GM12878 (cell line): ENCODE results near the gene PRR29. TPM values are rescaled to one million over a fixed set of nuclear protein-coding genes. Genes with fewer than 3 reads are reported as not detected.
A peak's percentile ranks its signal among the peaks of the same experiment; 100 is the strongest.

Source experiments
- ATAC-seq: fragments of 200-7000 bp; cut with Tn5 transposase; 3 replicates; pipeline ENCODE4 v1.9.1; 2020; ENCODE audit warnings: mild to moderate bottlenecking, moderate library complexity
- BruUV-seq: library from RNA; stranded (reverse); fragments of 400-500 nt; replicated peaks from 2 replicates; lab custom pipeline; 2021; lab: Mats Ljungman, UMichigan
- CTCF ChIA-PET: fragments of 300-600 bp; sonication (Branson Sonifier 250); formaldehyde crosslinking; extraction: SDS; loops from one replicate; lab custom pipeline; 2021; ENCODE audit warnings: inconsistent platforms; lab: Yijun Ruan, JAX
- POLR2A ChIA-PET: fragments of 350-600 bp; formaldehyde crosslinking; extraction: SDS; loops from one replicate; lab custom pipeline; 2021; ENCODE audit warnings: inconsistent platforms; lab: Charles Lee
- RAD21 ChIA-PET: fragments of 300-600 bp; sonication (Branson Sonifier 250); formaldehyde crosslinking; loops from one replicate; lab custom pipeline; 2023; ENCODE audit warnings: antibody characterized with exemption; ENCODE audit not compliant: unreplicated experiment; lab: Charles Lee
- SMC1A ChIA-PET: fragments of 300-600 bp; sonication (Branson Sonifier 250); formaldehyde crosslinking; loops from one replicate; lab custom pipeline; 2023; ENCODE audit not compliant: unreplicated experiment, uncharacterized antibody; lab: Charles Lee
- DNase-seq: peaks from one replicate; pipeline ENCODE4 v3.0.0-alpha.2; 2011; ENCODE audit warnings: low read depth, low spot score
- FAIRE-seq: peaks from 3 replicates; lab custom pipeline; 2011; peaks lifted over from hg19 to GRCh38; lab: Jason Lieb, UNC
- H2AFZ ChIP-seq: 2 replicates; pipeline ENCODE4 v1.6.0; 2011; ENCODE audit warnings: low read depth, low read length, control low read depth; ENCODE audit not compliant: control insufficient read depth
- H3K27ac ChIP-seq: 2 replicates; pipeline ENCODE4 v1.5.1; 2011; ENCODE audit warnings: control low read depth; ENCODE audit not compliant: control insufficient read depth, insufficient read depth
- H3K27me3 ChIP-seq, 2 experiments: replicated peaks in 1 of 2; 2 replicates each; pipeline versions ENCODE4 v1.6.0 to v1.6.1; 2011; ENCODE audit warnings: low read length in 1 of 2; ENCODE audit not compliant: control insufficient read depth in 2 of 2, insufficient read depth in 2 of 2
- H3K36me3 ChIP-seq, 2 experiments: 2 replicates each; pipeline ENCODE4 v1.5.1; 2011; ENCODE audit warnings: low read length in 1 of 2; ENCODE audit not compliant: control insufficient read depth in 2 of 2, insufficient read depth in 2 of 2
- H3K4me1 ChIP-seq: 2 replicates; pipeline ENCODE4 v1.6.1; 2011; ENCODE audit warnings: mild to moderate bottlenecking, low read length, moderate library complexity, mixed read lengths; ENCODE audit not compliant: control insufficient read depth, insufficient read depth
- H3K4me2 ChIP-seq: 2 replicates; pipeline ENCODE4 v1.6.0; 2011; ENCODE audit warnings: control low read depth; ENCODE audit not compliant: control insufficient read depth, insufficient read depth
- H3K4me3 ChIP-seq: fragments of 200-600 bp; sonication (generic); 2 replicates; pipeline ENCODE4 v1.5.1; 2016
- H3K79me2 ChIP-seq: 2 replicates; pipeline ENCODE4 v1.6.0; 2011; ENCODE audit warnings: low read length; ENCODE audit not compliant: control insufficient read depth, insufficient read depth
- H3K9ac ChIP-seq: 2 replicates; pipeline ENCODE4 v1.8.0; 2011; ENCODE audit warnings: low read length, control low read depth, mixed read lengths; ENCODE audit not compliant: control insufficient read depth, insufficient read depth
- H3K9me3 ChIP-seq: replicated peaks from 3 replicates; pipeline ENCODE4 v1.5.1; 2011; ENCODE audit warnings: mild to moderate bottlenecking, low read length; ENCODE audit not compliant: control insufficient read depth, insufficient read depth
- H4K20me1 ChIP-seq: 2 replicates; pipeline ENCODE4 v1.6.0; 2011; ENCODE audit not compliant: control insufficient read depth, insufficient read depth
- ATF7 ChIP-seq: fragments of 450-650 bp; IDR thresholded peaks from 2 replicates; pipeline ENCODE4 v1.6.1; 2016; ENCODE audit warnings: low read depth, mild to moderate bottlenecking
- E2F4 ChIP-seq: IDR thresholded peaks from 2 replicates; pipeline ENCODE4 v1.6.1; 2012; ENCODE audit warnings: low read depth, low read length, improper control_type of control experiment
- HCFC1 ChIP-seq: fragments of 150-350 bp; IDR thresholded peaks from 2 replicates; pipeline ENCODE4 v1.6.1; 2014; ENCODE audit warnings: low read length
- IRF5 ChIP-seq: fragments of 450-650 bp; IDR thresholded peaks from 2 replicates; pipeline ENCODE4 v1.6.1; 2017; ENCODE audit warnings: borderline replicate concordance
- KDM1A ChIP-seq: fragments of 200-600 bp; sonication (generic); IDR thresholded peaks from 2 replicates; pipeline ENCODE4 v1.6.1; 2016; ENCODE audit warnings: borderline replicate concordance
- MEF2A ChIP-seq: IDR thresholded peaks from 2 replicates; pipeline ENCODE4 v1.6.1; 2011; ENCODE audit warnings: low read depth, mild to moderate bottlenecking, low read length, moderate library complexity; ENCODE audit not compliant: insufficient read depth
- NFYB ChIP-seq: IDR thresholded peaks from 2 replicates; pipeline ENCODE4 v1.6.1; 2011; ENCODE audit warnings: low read depth, mild to moderate bottlenecking, low read length, improper control_type of control experiment, moderate library complexity; ENCODE audit not compliant: insufficient read depth
- RCOR1 ChIP-seq: conservative IDR thresholded peaks from 2 replicates; pipeline ENCODE4 v1.6.1; 2012; ENCODE audit warnings: low read depth, low read length, improper control_type of control experiment
- REST ChIP-seq: IDR thresholded peaks from 2 replicates; pipeline ENCODE4 v1.6.1; 2012; ENCODE audit warnings: mild to moderate bottlenecking, low read depth, low read length
- ZBTB4 ChIP-seq: fragments of 450-650 bp; formaldehyde crosslinking; IDR thresholded peaks from 2 replicates; pipeline ENCODE4 v1.4.0; 2022; ENCODE audit warnings: mild to moderate bottlenecking, moderate library complexity
- WGBS: methylation state at CpG from one replicate; pipeline ENCODE4 v1.1.6; 2016; ENCODE audit warnings: low lambda C conversion rate; ENCODE audit not compliant: insufficient replicate concordance, insufficient coverage; ENCODE audit errors: missing lambda C conversion rate; 5-methylcytosine and 5-hydroxymethylcytosine counted together
- in situ Hi-C: fragments of 300-500 bp; cut with MboI; formaldehyde crosslinking; loops from 9 replicates; pipeline ENCODE4 v1.14.3; 2018; ENCODE audit warnings: mixed read lengths
- intact Hi-C: fragments of 100-400 bp; cut with micrococcal nuclease; formaldehyde crosslinking; loops from one replicate; pipeline ENCODE4 v1.14.2; 2022; ENCODE audit not compliant: unreplicated experiment
- polyA plus RNA-seq, 11 experiments: library from polyadenylated mRNA; depleted of rRNA in 4 of 11; unstranded in 6 of 11; stranded (reverse) in 5 of 11; fragments of >200 nt; fragmentation: Nextera tagmentation in 4 of 11; fragmentation: Illumina TruSeq in 1 of 11; extraction: Ambion mirVana in 4 of 11; extraction: Trizol in 1 of 11; gene quantifications; 1 replicate in 1 of 11; 2 replicates in 10 of 11; pipeline versions ENCODE4 v1.2.1 to v1.2.3, GENCODE V29; 2011 to 2016; ENCODE audit warnings: inconsistent platforms in 2 of 11, missing spikeins in 2 of 11, low read depth in 1 of 11
- total RNA-seq, 4 experiments: library from RNA; depleted of rRNA in 3 of 4; stranded (reverse); fragments of >200 nt in 3 of 4; fragmentation: Illumina TruSeq in 1 of 4; extraction: Trizol in 1 of 4; gene quantifications; 2 replicates each; pipeline versions ENCODE4 v1.2.1 to v1.2.3, GENCODE V29; 2013 to 2021

PRR29 gene
- total and polyA plus RNA-seq, 10 of the 15 experiments (the other 5 are each of a cell fraction or from before 2014, with no cell fraction given): 0.01 to 2.4 (median 0.18) TPM; not detected in 3

GRCh38 chr17:64016974-64017373 lies 18.8 kb downstream of the PRR29 start:
- ChIA-PET RAD21 (interaction anchor here (0.8 to 7.4 kb wide), 19 partner anchors 9 to 265 kb away, joined by 3 to 105 read pairs (median 4); partner anchors contain the start of genes CCDC47, CD79B, CSHL1 and GH1), SMC1A (interaction anchor here (0.6 to 3.4 kb wide), 30 partner anchors 8 to 268 kb away, joined by 3 to 30 read pairs (median 5); partner anchors contain the start of gene CD79B), CTCF (interaction anchor here (0.7 to 3.3 kb wide), 26 partner anchors 10 to 127 kb away, joined by 3 to 73 read pairs (median 5); partner anchors contain the start of genes CD79B, CSHL1, ERN1 and GH1), POLR2A (interaction anchor here (0.8 to 2.1 kb wide), 6 partner anchors 10 to 173 kb away, joined by 3 to 18 read pairs (median 3); partner anchors contain the start of genes CD79B and ERN1)
- peak overlapping the region; percentile 12 for H3K9ac ChIP-seq
- no peaks in the 10 kb centered on the region for H4K20me1 ChIP-seq
- H3K27me3 ChIP-seq: no peaks in the 10 kb centered on the region
- H2AFZ ChIP-seq: 0 out of 2 replicates have a peak overlapping the region, but pooled peaks have one; percentile 7
- H3K36me3 ChIP-seq: no peaks in the 10 kb centered on the region
- no TSS peak for BruUV-seq
- intact Hi-C loops (loop anchor here (2.0 to 5.0 kb wide), 2 partner anchors 65 to 98 kb away; partner anchors contain the start of gene GH1), in situ Hi-C loops (no loop called here)
- ATAC-seq (no peak), DNase-seq (no peak), FAIRE-seq (no peak)
- H3K79me2 ChIP-seq: peaks cover 62% of the 10 kb centered on the region
- H3K27ac ChIP-seq: peak overlapping the region; percentile 40
- H3K4me2 ChIP-seq: peak overlapping the region; percentile 35; the same call in 1 of the 2 replicates
- H3K4me3 ChIP-seq: peak overlapping the region; percentile 60
- peaks cover 14% of the 10 kb centered on the region for H3K4me1 ChIP-seq
- H3K9me3 ChIP-seq: no peaks in the 10 kb centered on the region
- 8% methylated on average over 3 of the region's 3 CpGs for WGBS
- no peak for TF ChIP-seq KDM1A
- TF ChIP-seq ATF7: no peak
- no peak for TF ChIP-seq IRF5
- no peak for TF ChIP-seq REST
- TF ChIP-seq RCOR1: no peak
- no peak for TF ChIP-seq HCFC1
- TF ChIP-seq ZBTB4 (CRISPR knock-in tag): no peak
- no peak for TF ChIP-seq NFYB
- TF ChIP-seq MEF2A: no peak
- TF ChIP-seq E2F4: no peak
